Tongue (tissue), 2 donors: ENCODE measurements around the gene ANKRD9. TPM values are rescaled to one million over a fixed set of nuclear protein-coding genes. Genes with fewer than 3 reads are reported as not detected.
A peak's percentile ranks its signal among the peaks of the same experiment; 100 is the strongest.

Experiments used
- DNase-seq: peaks from one replicate; pipeline ENCODE4 v3.0.0-alpha.2; 2015
- total RNA-seq: library from RNA; depleted of rRNA; stranded (reverse); fragments of >200 nt; gene quantifications from one replicate; pipeline ENCODE4 v1.2.3, GENCODE V29; 2014

ANKRD9 gene
- total RNA-seq, 1 donor from 2014 or later = 42.1 TPM

GRCh38 chr14:102499401-102500157, 10.0 kb downstream of the ANKRD9 start:
- DNase-seq = peak; percentile 41

GRCh38 chr14:102498678-102499265, 10.8 kb downstream of the ANKRD9 start:
- no peak for DNase-seq

- DNase-seq = no peak
Observed at GRCh38 chr14:102497998-102498677, 11.4 kb downstream of the ANKRD9 start.

GRCh38 chr14:102496958-102497744, 12.4 kb downstream of the ANKRD9 start:
- DNase-seq = no peak

GRCh38 chr14:102496331-102496691, 13.3 kb downstream of the ANKRD9 start:
- DNase-seq = no peak

- no peak for DNase-seq
Observed at GRCh38 chr14:102495491-102496330, 13.9 kb downstream of the ANKRD9 start.

GRCh38 chr14:102493585-102493984, 16.0 kb downstream of the ANKRD9 start:
- no peak for DNase-seq

GRCh38 chr14:102493096-102493495, 16.5 kb downstream of the ANKRD9 start:
- no peak for DNase-seq

GRCh38 chr14:102492531-102492910, 17.1 kb downstream of the ANKRD9 start:
- no peak for DNase-seq

GRCh38 chr14:102491786-102492530, 17.6 kb downstream of the ANKRD9 start:
- no peak for DNase-seq

GRCh38 chr14:102491366-102491765, 18.2 kb downstream of the ANKRD9 start:
- no peak for DNase-seq

- DNase-seq = no peak
Observed at GRCh38 chr14:102490456-102490855, 19.1 kb downstream of the ANKRD9 start.

- no peak for DNase-seq
Observed at GRCh38 chr14:102487204-102487577, 22.4 kb downstream of the ANKRD9 start.

GRCh38 chr14:102486513-102487203, 22.9 kb downstream of the ANKRD9 start:
- DNase-seq = no peak

- peak; percentile 32 for DNase-seq
Observed at GRCh38 chr14:102485693-102486512, 23.7 kb downstream of the ANKRD9 start.

- DNase-seq = no peak
Observed at GRCh38 chr14:102484316-102484715, 25.3 kb downstream of the ANKRD9 start.

- no peak for DNase-seq
Observed at GRCh38 chr14:102481791-102482238, 27.8 kb downstream of the ANKRD9 start.

- DNase-seq = no peak
Observed at GRCh38 chr14:102481371-102481770, 28.2 kb downstream of the ANKRD9 start.

GRCh38 chr14:102479777-102480176, 29.8 kb downstream of the ANKRD9 start:
- peak; percentile 78 for DNase-seq
